Measurements from ENCODE around the gene ABR.

The ABR gene

DNA sequence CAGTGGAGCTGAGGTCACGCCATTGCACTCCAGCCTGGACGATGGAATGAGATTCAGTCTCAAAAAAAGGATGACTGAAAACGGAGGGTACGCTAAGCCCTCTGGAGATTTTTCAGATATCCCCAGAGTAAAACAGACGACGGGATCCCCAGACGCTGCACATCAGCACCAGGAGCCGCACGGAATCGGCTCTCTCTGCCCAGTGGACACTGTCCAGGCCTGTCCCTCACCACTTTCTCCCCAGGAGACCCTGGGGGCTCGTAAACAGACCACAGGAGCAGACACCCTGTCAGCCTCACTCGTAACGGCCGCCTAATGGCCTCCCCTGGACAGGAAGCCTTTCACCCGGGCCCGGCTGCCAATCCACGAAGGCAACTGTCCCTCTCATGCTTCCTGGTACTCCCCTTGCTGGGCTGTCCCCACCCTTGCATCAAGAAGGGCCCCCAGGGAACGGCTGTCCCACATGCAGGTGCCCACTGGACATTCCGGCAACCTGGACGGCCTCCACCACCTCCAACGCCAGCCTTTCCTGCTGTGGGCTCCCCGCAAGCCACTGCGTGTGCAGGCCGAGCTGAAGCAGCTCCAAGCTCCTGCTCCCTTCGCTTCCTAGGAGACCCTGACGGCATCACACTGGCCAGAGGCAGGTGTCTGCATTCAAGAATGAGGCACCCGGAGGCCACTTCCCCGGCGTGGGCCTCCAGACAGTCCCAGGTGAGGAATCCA lies 108.5 kb downstream of the ABR start:
- Histone ChIP-seq H3K9me3 (ENCODE audit: insufficient read depth, low read length) (no peaks in the 10 kb centered on the region), H3K27me3 (ENCODE audit: low read depth, low read length) (no peaks in the 10 kb centered on the region), H3K27ac (ENCODE audit: low read length) (no peak overlapping the region), H3K9ac (ENCODE audit: low read length) (no peak overlapping the region), H2AFZ (ENCODE audit: low read depth, low read length) (no peak overlapping the region), H3K4me3 (ENCODE audit: low read length) (no peak overlapping the region), H3K4me2 (ENCODE audit: low read length) (no peak overlapping the region), H3K79me2 (ENCODE audit: low read length) (no peaks in the 10 kb centered on the region), H4K20me1 (ENCODE audit: insufficient read depth, low read length) (no peaks in the 10 kb centered on the region), H3K4me1 (ENCODE audit: low read length) (no peaks in the 10 kb centered on the region), H3K36me3 (replicated peaks; ENCODE audit: low read depth, low read length) (peaks cover 21% of the 10 kb centered on the region)
- no peak for TF ChIP-seq EZH2phosphoT487 (IDR thresholded peaks at IDR 0.05; ENCODE audit: low read depth)
- TF ChIP-seq, protein P1, sequence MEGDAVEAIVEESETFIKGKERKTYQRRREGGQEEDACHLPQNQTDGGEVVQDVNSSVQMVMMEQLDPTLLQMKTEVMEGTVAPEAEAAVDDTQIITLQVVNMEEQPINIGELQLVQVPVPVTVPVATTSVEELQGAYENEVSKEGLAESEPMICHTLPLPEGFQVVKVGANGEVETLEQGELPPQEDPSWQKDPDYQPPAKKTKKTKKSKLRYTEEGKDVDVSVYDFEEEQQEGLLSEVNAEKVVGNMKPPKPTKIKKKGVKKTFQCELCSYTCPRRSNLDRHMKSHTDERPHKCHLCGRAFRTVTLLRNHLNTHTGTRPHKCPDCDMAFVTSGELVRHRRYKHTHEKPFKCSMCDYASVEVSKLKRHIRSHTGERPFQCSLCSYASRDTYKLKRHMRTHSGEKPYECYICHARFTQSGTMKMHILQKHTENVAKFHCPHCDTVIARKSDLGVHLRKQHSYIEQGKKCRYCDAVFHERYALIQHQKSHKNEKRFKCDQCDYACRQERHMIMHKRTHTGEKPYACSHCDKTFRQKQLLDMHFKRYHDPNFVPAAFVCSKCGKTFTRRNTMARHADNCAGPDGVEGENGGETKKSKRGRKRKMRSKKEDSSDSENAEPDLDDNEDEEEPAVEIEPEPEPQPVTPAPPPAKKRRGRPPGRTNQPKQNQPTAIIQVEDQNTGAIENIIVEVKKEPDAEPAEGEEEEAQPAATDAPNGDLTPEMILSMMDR (IDR thresholded peaks at IDR 0.05; ENCODE audit: low read depth, low read length): no peak

DNA sequence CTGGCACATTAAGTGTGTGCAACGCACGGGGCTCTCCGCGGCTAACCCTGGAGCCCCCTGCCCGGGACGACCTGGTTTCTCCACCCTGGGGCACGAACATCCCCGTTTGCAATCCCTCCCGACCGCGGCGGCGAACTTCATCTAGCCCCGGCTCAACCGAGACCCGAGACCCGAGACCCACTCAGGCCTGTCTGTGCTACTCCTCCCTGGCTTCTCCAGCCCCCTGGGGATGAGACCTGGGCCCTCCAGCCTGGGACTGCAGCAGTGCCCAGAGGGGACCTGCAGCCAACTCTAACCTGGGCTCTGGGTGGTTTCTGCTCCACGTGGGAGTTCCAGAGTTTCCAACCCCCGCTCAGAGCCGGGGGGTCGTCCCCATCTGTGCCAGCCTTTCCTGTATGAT lies 109.4 kb downstream of the ABR start:
- H3K9me3 ChIP-seq (ENCODE audit: insufficient read depth, low read length): no peaks in the 10 kb centered on the region
- H3K79me2 ChIP-seq (ENCODE audit: low read length): no peaks in the 10 kb centered on the region
- H2AFZ ChIP-seq (ENCODE audit: low read depth, low read length): no peak overlapping the region
- no peaks in the 10 kb centered on the region for H4K20me1 ChIP-seq (ENCODE audit: insufficient read depth, low read length)
- no peak for TF ChIP-seq EZH2phosphoT487 (IDR thresholded peaks at IDR 0.05; ENCODE audit: low read depth)
- TF ChIP-seq, protein P1 (IDR thresholded peaks at IDR 0.05; ENCODE audit: low read depth, low read length): no peak
- H3K9ac ChIP-seq (ENCODE audit: low read length): no peak overlapping the region
- H3K4me3 ChIP-seq (ENCODE audit: low read length): no peak overlapping the region
- no peaks in the 10 kb centered on the region for H3K4me1 ChIP-seq (ENCODE audit: low read length)
- peaks cover 27% of the 10 kb centered on the region for H3K36me3 ChIP-seq (replicated peaks; ENCODE audit: low read depth, low read length)
- H3K27me3 ChIP-seq (ENCODE audit: low read depth, low read length): no peaks in the 10 kb centered on the region
- no peak overlapping the region for H3K4me2 ChIP-seq (ENCODE audit: low read length)
- H3K27ac ChIP-seq (ENCODE audit: low read length): no peak overlapping the region

DNA sequence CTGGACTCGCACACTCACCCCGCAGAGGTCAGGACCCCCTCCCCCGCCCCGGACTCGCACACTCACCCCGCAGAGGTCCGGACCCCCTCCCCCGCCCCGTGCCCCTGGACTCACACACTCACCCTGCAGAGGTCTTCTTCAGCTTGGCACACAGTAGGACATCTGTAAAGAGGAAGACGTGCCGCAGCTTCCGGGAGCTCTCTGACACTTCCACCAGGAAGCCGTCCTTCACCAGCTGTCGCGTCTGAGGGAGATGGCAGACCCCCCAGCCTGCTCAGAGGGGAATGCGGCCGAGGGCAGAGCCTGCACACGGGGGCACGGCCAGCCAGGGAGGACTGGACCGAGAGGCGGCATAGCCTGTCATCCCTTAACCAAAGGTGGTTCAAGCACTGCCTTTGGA lies 109.9 kb downstream of the ABR start:
- no peaks in the 10 kb centered on the region for H4K20me1 ChIP-seq (ENCODE audit: insufficient read depth, low read length)
- H2AFZ ChIP-seq (ENCODE audit: low read depth, low read length): no peak overlapping the region
- H3K9me3 ChIP-seq (ENCODE audit: insufficient read depth, low read length): no peaks in the 10 kb centered on the region
- no peak overlapping the region for H3K4me3 ChIP-seq (ENCODE audit: low read length)
- no peaks in the 10 kb centered on the region for H3K4me1 ChIP-seq (ENCODE audit: low read length)
- H3K27me3 ChIP-seq (ENCODE audit: low read depth, low read length): no peaks in the 10 kb centered on the region
- no peaks in the 10 kb centered on the region for H3K79me2 ChIP-seq (ENCODE audit: low read length)
- no peak overlapping the region for H3K27ac ChIP-seq (ENCODE audit: low read length)
- peaks cover 28% of the 10 kb centered on the region for H3K36me3 ChIP-seq (replicated peaks; ENCODE audit: low read depth, low read length)
- no peak overlapping the region for H3K9ac ChIP-seq (ENCODE audit: low read length)
- H3K4me2 ChIP-seq (ENCODE audit: low read length): no peak overlapping the region
- TF ChIP-seq, protein P1 (IDR thresholded peaks at IDR 0.05; ENCODE audit: low read depth, low read length): no peak
- TF ChIP-seq EZH2phosphoT487 (IDR thresholded peaks at IDR 0.05; ENCODE audit: low read depth): no peak

- no peak overlapping the region for H3K27ac ChIP-seq (ENCODE audit: low read length)
- H3K4me3 ChIP-seq (ENCODE audit: low read length): no peak overlapping the region
- H3K79me2 ChIP-seq (ENCODE audit: low read length): no peaks in the 10 kb centered on the region
- no peaks in the 10 kb centered on the region for H3K27me3 ChIP-seq (ENCODE audit: low read depth, low read length)
- no peaks in the 10 kb centered on the region for H3K4me1 ChIP-seq (ENCODE audit: low read length)
- TF ChIP-seq, protein P1 (IDR thresholded peaks at IDR 0.05; ENCODE audit: low read depth, low read length): no peak
- TF ChIP-seq EZH2phosphoT487 (IDR thresholded peaks at IDR 0.05; ENCODE audit: low read depth): no peak
- no peak overlapping the region for H3K4me2 ChIP-seq (ENCODE audit: low read length)
- H3K36me3 ChIP-seq (replicated peaks; ENCODE audit: low read depth, low read length): peaks cover 28% of the 10 kb centered on the region
- H2AFZ ChIP-seq (ENCODE audit: low read depth, low read length): no peak overlapping the region
- H3K9me3 ChIP-seq (ENCODE audit: insufficient read depth, low read length): no peaks in the 10 kb centered on the region
- no peaks in the 10 kb centered on the region for H4K20me1 ChIP-seq (ENCODE audit: insufficient read depth, low read length)
- no peak overlapping the region for H3K9ac ChIP-seq (ENCODE audit: low read length)
Observed at GRCh38 chr17:1068356-1068755, 111.4 kb downstream of the ABR start.

All from OCI-LY3 (cell line).